NB4 (cell line): ENCODE results near the gene PRSS2.

Experiments
- MYC ChIP-seq: IDR thresholded peaks from 2 replicates; pipeline ENCODE4 v1.6.1; 2011; ENCODE audit warnings: low read depth, low read length
- POLR2A ChIP-seq: IDR thresholded peaks from 2 replicates; pipeline ENCODE4 v1.6.1; 2011; ENCODE audit warnings: mild to moderate bottlenecking; ENCODE audit not compliant: insufficient read length; ENCODE audit errors: extremely low read depth
- TF ChIP-seq, protein P1 (sequence below): IDR thresholded peaks from one replicate; pipeline ENCODE4 v1.5.1; 2012; ENCODE audit warnings: low read depth, low read length

DNA sequence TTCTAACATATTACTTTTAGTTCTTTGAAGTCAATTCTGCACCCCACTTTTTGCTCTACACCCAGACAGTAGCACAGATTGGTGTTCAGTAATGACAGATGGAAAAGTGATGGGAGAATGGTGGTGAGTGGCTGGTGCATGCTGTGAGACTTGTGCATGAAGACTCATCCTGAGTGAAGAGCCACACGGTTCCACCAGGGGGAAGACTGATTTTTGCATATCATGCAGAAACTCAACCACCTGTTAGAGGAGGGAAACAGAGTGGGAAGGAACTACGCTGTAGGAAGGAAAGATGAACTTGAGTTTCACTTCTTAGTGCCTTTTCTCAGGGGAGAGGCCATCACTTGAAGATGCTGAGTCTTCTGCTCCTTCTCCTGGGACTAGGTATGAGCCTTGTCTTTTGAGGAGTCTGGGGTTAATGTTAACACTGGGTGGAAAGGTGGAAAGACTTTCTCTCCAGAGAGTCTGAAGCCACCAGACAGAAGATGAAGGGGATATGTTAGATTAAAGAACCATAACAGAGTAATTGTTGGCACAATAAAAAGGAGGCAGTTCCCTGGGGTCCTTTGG is 30.8 kb upstream of the PRSS2 start:
- TF ChIP-seq, protein P1, sequence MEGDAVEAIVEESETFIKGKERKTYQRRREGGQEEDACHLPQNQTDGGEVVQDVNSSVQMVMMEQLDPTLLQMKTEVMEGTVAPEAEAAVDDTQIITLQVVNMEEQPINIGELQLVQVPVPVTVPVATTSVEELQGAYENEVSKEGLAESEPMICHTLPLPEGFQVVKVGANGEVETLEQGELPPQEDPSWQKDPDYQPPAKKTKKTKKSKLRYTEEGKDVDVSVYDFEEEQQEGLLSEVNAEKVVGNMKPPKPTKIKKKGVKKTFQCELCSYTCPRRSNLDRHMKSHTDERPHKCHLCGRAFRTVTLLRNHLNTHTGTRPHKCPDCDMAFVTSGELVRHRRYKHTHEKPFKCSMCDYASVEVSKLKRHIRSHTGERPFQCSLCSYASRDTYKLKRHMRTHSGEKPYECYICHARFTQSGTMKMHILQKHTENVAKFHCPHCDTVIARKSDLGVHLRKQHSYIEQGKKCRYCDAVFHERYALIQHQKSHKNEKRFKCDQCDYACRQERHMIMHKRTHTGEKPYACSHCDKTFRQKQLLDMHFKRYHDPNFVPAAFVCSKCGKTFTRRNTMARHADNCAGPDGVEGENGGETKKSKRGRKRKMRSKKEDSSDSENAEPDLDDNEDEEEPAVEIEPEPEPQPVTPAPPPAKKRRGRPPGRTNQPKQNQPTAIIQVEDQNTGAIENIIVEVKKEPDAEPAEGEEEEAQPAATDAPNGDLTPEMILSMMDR = no peak
- TF ChIP-seq POLR2A (no peak), MYC (no peak)
